GM21528 (cell line): ENCODE data around the gene CAMK2N2.

Source experiments
- ATAC-seq: cut with Tn5 transposase; IDR thresholded peaks from one replicate; pipeline ENCODE4 v1.9.1; 2021; ENCODE audit warnings: mild to moderate bottlenecking, moderate library complexity; ENCODE audit not compliant: unreplicated experiment, low FRiP score

CAMK2N2 gene

GRCh38 chr3:184241447-184242296 lies 19.7 kb downstream of the CAMK2N2 start:
- ATAC-seq = no peak

GRCh38 chr3:184241141-184241446 lies 20.3 kb downstream of the CAMK2N2 start:
- no peak for ATAC-seq

- ATAC-seq = no peak
Measured at GRCh38 chr3:184240384-184241140, 20.8 kb downstream of the CAMK2N2 start.

- no peak for ATAC-seq
Measured at GRCh38 chr3:184239708-184240107, 21.6 kb downstream of the CAMK2N2 start.

- no peak for ATAC-seq
Measured at GRCh38 chr3:184239221-184239620, 22.1 kb downstream of the CAMK2N2 start.

GRCh38 chr3:184238246-184238818 lies 23.0 kb downstream of the CAMK2N2 start:
- ATAC-seq = no peak

GRCh38 chr3:184237807-184238206 lies 23.5 kb downstream of the CAMK2N2 start:
- no peak for ATAC-seq

- no peak for ATAC-seq
Measured at GRCh38 chr3:184237211-184237610, 24.1 kb downstream of the CAMK2N2 start.

GRCh38 chr3:184236636-184237035 lies 24.7 kb downstream of the CAMK2N2 start:
- ATAC-seq = no peak

GRCh38 chr3:184236033-184236410 lies 25.3 kb downstream of the CAMK2N2 start:
- no peak for ATAC-seq

- no peak for ATAC-seq
Measured at GRCh38 chr3:184235381-184236032, 25.8 kb downstream of the CAMK2N2 start.

- ATAC-seq = no peak
Measured at GRCh38 chr3:184234671-184235380, 26.5 kb downstream of the CAMK2N2 start.

GRCh38 chr3:184234224-184234623 lies 27.1 kb downstream of the CAMK2N2 start:
- no peak for ATAC-seq

GRCh38 chr3:184233127-184233843 lies 28.1 kb downstream of the CAMK2N2 start:
- no peak for ATAC-seq

- ATAC-seq = no peak
Measured at GRCh38 chr3:184231671-184232070, 29.7 kb downstream of the CAMK2N2 start.

- ATAC-seq = no peak
Measured at GRCh38 chr3:184230603-184231528, 30.5 kb downstream of the CAMK2N2 start.

GRCh38 chr3:184230081-184230602 lies 31.2 kb downstream of the CAMK2N2 start:
- ATAC-seq = no peak

- peak; percentile 77 for ATAC-seq
Measured at GRCh38 chr3:184229394-184230080, 31.8 kb downstream of the CAMK2N2 start, which contains the start of gene VWA5B2. Gene VWA5B2 (plus strand): TSS chr3:184229585. CDS start chr3:184230529, 944 bp downstream.
